GM19395 (cell line): ENCODE data around the gene ACBD4.

Experiments used
- ATAC-seq: cut with Tn5 transposase; IDR thresholded peaks from one replicate; pipeline ENCODE4 v1.9.1; 2021; ENCODE audit warnings: mild to moderate bottlenecking, moderate library complexity; ENCODE audit not compliant: unreplicated experiment

ACBD4 gene

GRCh38 chr17:45104029-45104428 is 31.5 kb upstream of the ACBD4 start:
- ATAC-seq, result no peak

DNA sequence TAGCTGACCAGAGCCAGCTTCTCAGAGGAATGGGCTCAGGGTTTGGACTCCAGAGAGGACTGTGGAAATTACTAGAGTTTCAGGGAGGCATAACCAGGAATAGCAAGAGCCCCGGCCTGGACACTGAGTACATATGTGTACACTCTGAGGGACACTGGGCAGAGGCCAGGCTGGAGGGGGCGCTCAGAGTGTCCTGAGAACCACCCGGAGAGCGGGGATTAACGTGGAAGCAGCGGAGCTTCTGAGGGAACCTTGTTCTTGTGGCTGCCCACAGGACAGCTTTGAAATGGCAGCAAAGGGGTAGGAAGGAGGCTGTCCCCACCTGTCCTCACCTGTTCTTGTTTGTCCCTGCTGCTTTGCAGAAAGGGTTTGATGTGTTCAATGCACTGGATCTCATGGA is 31.0 kb upstream of the ACBD4 start:
- ATAC-seq, result no peak

GRCh38 chr17:45104907-45105624 is 30.4 kb upstream of the ACBD4 start:
- no peak for ATAC-seq

GRCh38 chr17:45106096-45106495 is 29.4 kb upstream of the ACBD4 start:
- ATAC-seq, result no peak

GRCh38 chr17:45106582-45106981 is 28.9 kb upstream of the ACBD4 start:
- no peak for ATAC-seq

- ATAC-seq, result no peak
These were observed 28.0 kb upstream of the ACBD4 start for GRCh38 chr17:45107293-45108010.

- no peak for ATAC-seq
These were observed 27.4 kb upstream of the ACBD4 start for GRCh38 chr17:45108051-45108450.

DNA sequence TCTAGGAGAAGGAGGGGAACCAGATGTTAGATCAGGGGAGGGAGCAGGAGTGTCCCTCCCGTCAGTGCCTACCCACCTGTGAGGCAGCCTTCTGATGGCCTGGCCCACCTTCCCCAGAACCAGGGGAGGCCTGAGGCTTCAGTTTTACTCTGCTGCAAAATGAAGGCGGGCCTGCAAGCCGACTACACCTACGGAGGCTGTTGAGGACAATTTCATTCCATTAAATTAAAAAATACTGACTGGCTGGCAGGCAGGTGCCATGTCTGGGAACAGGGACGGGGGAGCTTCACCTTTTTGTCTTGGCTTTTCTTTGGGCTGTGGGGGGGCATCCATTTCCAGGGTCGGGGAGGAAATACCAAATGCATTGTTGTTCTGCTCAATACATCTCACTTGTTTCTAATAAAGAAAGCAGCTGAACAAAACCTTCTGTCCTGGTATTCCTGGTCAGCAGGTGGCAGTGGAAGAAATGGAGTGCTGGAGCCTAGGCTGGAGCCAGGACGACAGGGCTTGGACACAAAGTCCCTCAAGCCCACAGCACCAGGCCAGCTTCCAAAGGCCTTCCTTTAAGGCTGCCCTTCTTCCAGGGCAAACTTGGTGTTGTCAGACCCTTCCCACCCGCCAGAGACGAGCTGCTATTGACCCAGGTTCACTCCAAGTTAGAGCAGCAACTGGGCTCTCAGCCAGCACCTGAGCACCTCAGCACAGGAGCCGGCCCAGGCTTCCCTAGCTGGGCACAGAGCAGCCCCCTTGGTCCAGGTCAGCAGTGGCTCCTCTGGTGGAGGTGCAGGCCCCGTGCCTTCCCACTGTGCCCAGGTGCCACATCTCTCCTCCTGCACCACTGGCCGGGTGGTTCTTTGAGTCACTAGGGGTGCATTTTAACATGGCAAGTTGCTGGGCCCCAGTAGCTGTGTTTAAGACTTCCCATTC is 26.6 kb upstream of the ACBD4 start:
- ATAC-seq, result no peak

GRCh38 chr17:45110676-45111611 is 24.5 kb upstream of the ACBD4 start:
- no peak for ATAC-seq

DNA sequence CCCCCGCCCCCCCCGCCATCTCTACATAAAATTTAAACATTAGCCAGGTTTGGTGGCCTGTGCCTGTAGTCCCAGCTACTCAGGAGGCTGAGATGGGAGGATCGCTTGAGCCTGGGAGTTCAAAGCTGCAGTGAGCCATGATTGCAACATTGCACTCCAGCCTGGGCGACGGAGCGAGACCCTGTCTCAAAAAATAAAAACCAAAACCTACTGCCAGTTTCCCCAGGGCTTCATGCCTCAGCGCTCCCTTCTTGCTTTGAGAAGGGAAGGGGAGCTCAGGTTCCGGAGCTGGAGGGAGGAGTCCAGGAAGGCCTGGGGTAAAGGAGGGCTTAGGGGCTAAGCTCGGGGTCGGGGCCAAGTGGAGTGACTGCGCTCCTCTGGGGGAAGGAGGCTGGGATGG is 23.6 kb upstream of the ACBD4 start:
- no peak for ATAC-seq

- no peak for ATAC-seq
These were observed 22.7 kb upstream of the ACBD4 start for GRCh38 chr17:45112559-45113423.

- no peak for ATAC-seq
These were observed 22.1 kb upstream of the ACBD4 start for GRCh38 chr17:45113424-45113754.

DNA sequence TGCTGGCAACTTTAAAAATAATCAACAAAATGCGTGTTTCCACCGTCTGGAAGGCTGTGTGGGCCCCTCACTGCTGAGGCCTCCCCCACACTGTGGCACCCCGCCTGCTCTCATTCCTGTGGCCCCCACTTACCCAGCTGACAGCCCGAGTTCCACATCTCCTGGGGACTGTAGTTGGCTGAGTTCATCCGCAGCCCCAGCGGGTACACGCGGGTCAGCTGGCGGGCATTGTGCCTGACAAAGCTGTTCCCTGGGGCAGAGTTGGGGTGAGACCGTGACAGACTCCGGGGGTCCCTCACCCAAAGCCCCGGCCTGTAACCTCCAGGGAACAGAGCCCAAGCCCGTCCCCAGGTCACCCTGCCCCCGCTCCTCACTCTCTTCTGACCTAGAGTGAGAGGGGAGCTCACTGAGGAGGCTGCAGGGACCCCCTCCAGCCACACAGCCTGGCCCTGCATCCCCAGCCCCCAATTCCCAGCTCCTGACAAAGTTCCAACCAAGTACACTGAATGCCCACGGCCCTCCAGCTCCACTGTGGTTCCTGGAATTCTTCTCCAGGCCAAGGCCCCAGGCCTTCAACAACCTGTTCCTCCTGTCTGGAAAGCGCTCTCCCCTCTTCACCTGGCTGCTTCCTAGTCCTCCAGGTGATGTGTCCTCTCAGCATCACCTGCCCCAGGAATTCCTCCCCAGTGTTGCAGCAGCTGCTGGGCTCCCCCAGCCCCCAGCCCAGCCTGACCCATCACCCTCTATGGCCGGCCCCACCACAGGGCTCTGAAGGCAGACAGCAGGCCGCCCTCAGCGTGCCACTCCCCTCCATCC is 21.2 kb upstream of the ACBD4 start:
- ATAC-seq, result no peak

DNA sequence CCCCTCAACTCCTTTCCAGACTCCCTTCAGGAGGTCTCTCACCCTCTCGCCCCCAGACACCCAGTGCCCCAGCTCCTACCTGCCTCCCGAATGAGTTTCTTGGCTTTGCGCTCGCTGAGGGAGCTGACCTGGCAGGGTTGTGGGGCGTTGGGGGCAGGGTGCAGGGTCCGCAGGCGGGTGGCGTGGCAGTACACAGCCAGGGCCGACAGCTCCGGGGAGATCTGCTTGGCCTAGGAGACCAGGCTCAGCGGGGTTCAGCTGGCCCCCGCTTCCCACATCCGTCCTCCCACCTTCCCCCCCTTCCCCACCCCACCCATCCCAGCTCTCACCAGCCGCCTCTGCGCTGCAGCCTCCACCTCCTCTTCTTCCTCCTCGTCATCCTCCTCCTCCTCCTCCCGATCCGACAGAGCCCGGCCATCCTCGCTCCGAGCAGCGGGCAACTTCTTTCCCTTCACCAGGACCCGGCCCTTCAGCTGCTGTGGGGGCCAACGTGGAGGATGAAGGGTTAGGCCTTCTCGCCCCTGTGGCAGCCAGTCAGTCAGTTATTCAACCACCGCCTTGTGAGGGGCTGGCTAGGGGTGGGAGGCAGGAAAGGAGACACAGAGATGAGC is 20.4 kb upstream of the ACBD4 start:
- no peak for ATAC-seq

GRCh38 chr17:45115871-45116270 is 19.6 kb upstream of the ACBD4 start:
- no peak for ATAC-seq

- ATAC-seq, result no peak
These were observed 19.0 kb upstream of the ACBD4 start for GRCh38 chr17:45116434-45117016.

- no peak for ATAC-seq
These were observed 18.2 kb upstream of the ACBD4 start for GRCh38 chr17:45117334-45117733.
